Heart right ventricle (tissue), 16 donors: ENCODE data around the gene STX18. TPM values are rescaled to one million over a fixed set of nuclear protein-coding genes. Genes with fewer than 3 reads are reported as not detected.

ENCODE experiments used
- ATAC-seq, 8 donors: fragments of 200-7000 bp; cut with Tn5 transposase; one replicate each; pipeline ENCODE4 v1.9.1; 2020; ENCODE audit warnings: mild to moderate bottlenecking in 8 of 8, moderate library complexity in 8 of 8, moderate number of reproducible peaks in 1 of 8
- DNase-seq, 2 donors: peaks; one replicate each; pipeline ENCODE4 v3.0.0-alpha.2; 2020
- H3K27ac ChIP-seq, 10 donors: fragments of 200-600 bp; sonication (generic) in 2 of 10; one replicate each; pipeline versions ENCODE4 v1.5.0 to v1.8.0; 2020 to 2022; ENCODE audit warnings: mild to moderate bottlenecking in 3 of 10
- H3K27me3 ChIP-seq, 7 donors: fragments of 200-600 bp; one replicate each; pipeline ENCODE4 v1.8.0; 2021 to 2022; ENCODE audit warnings: mild to moderate bottlenecking in 2 of 7
- H3K36me3 ChIP-seq, 9 donors: fragments of 200-600 bp; sonication (generic) in 1 of 9; one replicate each; pipeline versions ENCODE4 v1.5.0 to v1.8.0; 2020 to 2022; ENCODE audit warnings: mild to moderate bottlenecking in 2 of 9
- H3K4me1 ChIP-seq, 9 donors: fragments of 200-600 bp; sonication (generic) in 1 of 9; one replicate each; pipeline versions ENCODE4 v1.5.0 to v1.8.0; 2020 to 2022; ENCODE audit warnings: mild to moderate bottlenecking in 4 of 9
- H3K4me3 ChIP-seq, 10 donors: fragments of 200-600 bp; sonication (generic) in 2 of 10; one replicate each; pipeline versions ENCODE4 v1.5.0 to v1.8.0; 2020 to 2022; ENCODE audit warnings: mild to moderate bottlenecking in 7 of 10, moderate library complexity in 2 of 10
- H3K9me3 ChIP-seq, 11 donors: fragments of 200-600 bp in 10 of 11; sonication (generic) in 2 of 11; one replicate each; pipeline versions ENCODE4 v1.5.0 to v1.8.0; 2013 to 2022; ENCODE audit warnings: mild to moderate bottlenecking in 2 of 11, control low read depth in 1 of 11, moderate library complexity in 1 of 11
- CTCF ChIP-seq, 9 donors: fragments of 200-600 bp; sonication (generic) in 2 of 9; IDR thresholded peaks; one replicate each; pipeline versions ENCODE4 v1.5.0 to v1.8.0; 2021 to 2022; ENCODE audit warnings: antibody characterized with exemption in 9 of 9, mild to moderate bottlenecking in 5 of 9, moderate library complexity in 1 of 9
- WGBS, 2 donors: extraction: QIAGEN DNeasy Blood & Tissue Kit; methylation state at CpG; one replicate each; pipeline ENCODE4 v1.1.7; 2013; ENCODE audit warnings: inconsistent platforms in 1 of 2; 5-methylcytosine and 5-hydroxymethylcytosine counted together
- intact Hi-C, 10 donors: fragments of 100-400 bp; cut with DNase I; formaldehyde crosslinking; loops; one replicate each; pipeline versions ENCODE4 v1.11.1 to v1.14.2; 2022
- polyA plus RNA-seq, 2 donors: library from polyadenylated mRNA; stranded (reverse); fragments of 200-250 nt; gene quantifications; one replicate each; pipeline ENCODE4 v1.2.3, GENCODE V29; 2013
- total RNA-seq, 10 donors: library from RNA; stranded (reverse); fragmentation: NEBNext Ultra II Directional in 3 of 10; extraction: Animal tissue kit (Norgen Biotek cat#: 25700) in 3 of 10; gene quantifications; one replicate each; pipeline versions ENCODE4 v1.2.1 to v1.2.4, GENCODE V29; 2021 to 2023
- donor health status: Arrhythmogenic right ventricular cardiomyopathy.
- donor health status: ischemic (EF 13 %, LVEDD 7.1; RV severe dilation, severe dysfunction).
- donor health status: healthy with polysubstance abuse.
- donor health status: DM: no; HTN: yes; CAD: no.
- donor health status: DM: no; HTN: no; CAD: no.
- donor health status: ischemic (EF 25% LVEDD 6.9; RV normal size, moderate dysfunction).
- donor health status: ischemic (EF 25% LVEDD 5.7; RV mildly dilated, moderate dysfunction).
- donor health status: healthy.
- donor health status: DM: yes; HTN: yes; CAD: no.
- donor health status: Ischemic cardiomyopathy.
- donor health status: ischemic (EF 35%, LVEDD 5.7; RV mildly dilated, moderate dysfunction).
- donor health status: nonischemic (EF 11% LVEDD 7.7; RV severe dilation, severe dysfunction).
- donor health status: DM: yes; HTN: yes; CAD: no.
- donor health status: PGD.
- donor health status: ischemic (EF 29% LVEDD 5.4; RV normal size, mild dysfunction).
- donor health status: nonischemic (EF 23%, LVEDD 6.1; RV moderate dilation, normal function).

Gene STX18
- total and polyA plus RNA-seq, 12 donors, result 13.5 to 24.5 (median 18.2) TPM

GRCh38 chr4:4521136-4521535 lies 20.7 kb downstream of the STX18 start:
- intact Hi-C loops, result no loop called here
- Histone ChIP-seq H3K4me1 (peaks cover 0 to 16% (median 4%) of the 10 kb centered on the region in 9 donors), H3K9me3 (no peaks in the 10 kb centered on the region), H3K36me3 (peaks cover 0 to 4% (median 0%) of the 10 kb centered on the region in 9 donors), H3K4me3 (no peak overlapping the region), H3K27me3 (no peaks in the 10 kb centered on the region), H3K27ac (no peak overlapping the region)
- ATAC-seq, result no peak
- no peak for TF ChIP-seq CTCF (IDR thresholded peaks at IDR 0.05)
- no peak for DNase-seq
- WGBS, 2 donors, result 82 to 87% methylated on average over 3 of the region's 3 CpGs

GRCh38 chr4:4519297-4519894 lies 22.5 kb downstream of the STX18 start:
- no peak for ATAC-seq
- H3K4me3 ChIP-seq, result no peak overlapping the region
- no peaks in the 10 kb centered on the region for H3K27me3 ChIP-seq
- DNase-seq, result no peak
- peaks cover 0 to 25% (median 3%) of the 10 kb centered on the region in 9 donors for H3K4me1 ChIP-seq
- no peak overlapping the region for H3K27ac ChIP-seq
- no peaks in the 10 kb centered on the region for H3K9me3 ChIP-seq
- no peaks in the 10 kb centered on the region for H3K36me3 ChIP-seq
- intact Hi-C loops, result no loop called here
- WGBS, 2 donors, result 69 to 75% methylated on average over 4 of the region's 4 CpGs
- TF ChIP-seq CTCF (IDR thresholded peaks at IDR 0.05), result peak in 6 of 9 donors; percentile 29 to 51 (median 33)

GRCh38 chr4:4518747-4519146 lies 23.1 kb downstream of the STX18 start:
- intact Hi-C loops, result no loop called here

DNA sequence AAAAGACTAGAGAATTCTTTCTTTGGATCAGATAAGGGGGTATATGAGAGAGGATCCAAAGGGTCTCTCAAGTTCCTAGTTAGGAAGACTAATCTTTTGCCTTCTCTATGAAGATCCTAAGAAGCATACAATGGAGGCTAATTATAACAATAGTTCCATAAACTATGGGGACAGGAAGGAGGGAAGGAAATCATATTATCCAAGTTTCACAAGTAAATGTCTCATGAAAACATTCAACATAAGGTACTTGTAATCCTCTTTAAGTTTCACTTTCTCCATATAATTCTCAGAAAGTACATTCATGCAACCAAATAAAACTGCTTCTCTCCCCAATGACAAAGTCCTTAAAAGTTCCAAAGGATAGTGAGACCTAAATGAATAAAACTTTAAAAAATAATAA lies 27.1 kb downstream of the STX18 start:
- ATAC-seq (no peak), DNase-seq (no peak)
- intact Hi-C loops, result no loop called here
- Histone ChIP-seq H3K27ac (no peak overlapping the region), H3K4me3 (no peak overlapping the region), H3K27me3 (no peaks in the 10 kb centered on the region), H3K4me1 (peaks cover 0 to 21% (median 7%) of the 10 kb centered on the region in 9 donors), H3K9me3 (no peaks in the 10 kb centered on the region), H3K36me3 (no peaks in the 10 kb centered on the region)
- TF ChIP-seq CTCF (IDR thresholded peaks at IDR 0.05), result no peak

More at GRCh38 chr4:4518747-4519146, 23.1 kb downstream of the STX18 start:
- ATAC-seq, result no peak
- Histone ChIP-seq H3K4me3 (no peak overlapping the region), H3K27ac (no peak overlapping the region), H3K4me1 (peaks cover 0 to 28% (median 3%) of the 10 kb centered on the region in 9 donors), H3K36me3 (no peaks in the 10 kb centered on the region), H3K9me3 (no peaks in the 10 kb centered on the region), H3K27me3 (no peaks in the 10 kb centered on the region)
- 92% methylated on average over 5 of the region's 5 CpGs for WGBS, 2 donors
- no peak for DNase-seq
- TF ChIP-seq CTCF (IDR thresholded peaks at IDR 0.05), result no peak
